HG02623 (cell line): ENCODE measurements around the gene PACS2.

Source experiments
- ATAC-seq: cut with Tn5 transposase; IDR thresholded peaks from one replicate; pipeline ENCODE4 v1.9.1; 2021; ENCODE audit warnings: moderate library complexity; ENCODE audit not compliant: unreplicated experiment

PACS2 gene

DNA sequence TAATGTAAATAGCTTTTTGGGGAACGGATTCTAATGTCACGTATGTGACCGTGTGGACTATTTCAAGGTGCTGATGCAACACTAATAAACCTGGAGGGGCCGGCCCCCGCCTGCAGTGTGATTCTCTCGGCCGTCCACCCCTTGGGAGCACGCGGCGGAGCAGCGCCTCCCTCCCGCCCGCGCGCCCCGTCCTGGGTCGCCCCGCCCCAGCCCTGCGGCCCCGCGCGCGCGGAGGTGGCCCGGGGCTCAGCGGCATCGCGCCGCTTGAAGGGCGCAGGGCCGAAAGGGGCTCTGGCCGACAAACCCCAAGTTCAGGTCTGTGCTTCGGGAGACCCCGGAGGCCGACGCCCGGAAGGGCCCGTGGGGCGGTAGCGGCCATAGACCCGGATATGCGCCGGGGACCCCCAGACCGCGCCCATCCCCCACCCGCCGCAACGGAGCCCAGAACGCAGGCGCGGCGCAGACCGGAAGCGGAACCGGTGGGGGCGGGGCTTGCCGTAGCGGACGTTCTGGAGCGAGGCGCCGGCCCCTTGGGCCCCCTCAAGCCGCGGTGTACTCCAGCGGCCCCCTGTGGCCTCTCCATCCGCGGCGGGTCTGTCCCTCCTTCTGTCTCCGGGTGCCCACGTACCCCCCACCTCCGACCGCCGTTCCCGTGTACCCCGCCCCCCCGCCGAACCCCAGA is 83.6 kb downstream of the PACS2 start, which contains the start of gene TEX22:
TSS of gene TEX22 (plus strand) at position 495 of the 682 bp plus-strand sequence. CDS start 803 bp downstream, outside the sequence.
- peak; percentile 73 for ATAC-seq

DNA sequence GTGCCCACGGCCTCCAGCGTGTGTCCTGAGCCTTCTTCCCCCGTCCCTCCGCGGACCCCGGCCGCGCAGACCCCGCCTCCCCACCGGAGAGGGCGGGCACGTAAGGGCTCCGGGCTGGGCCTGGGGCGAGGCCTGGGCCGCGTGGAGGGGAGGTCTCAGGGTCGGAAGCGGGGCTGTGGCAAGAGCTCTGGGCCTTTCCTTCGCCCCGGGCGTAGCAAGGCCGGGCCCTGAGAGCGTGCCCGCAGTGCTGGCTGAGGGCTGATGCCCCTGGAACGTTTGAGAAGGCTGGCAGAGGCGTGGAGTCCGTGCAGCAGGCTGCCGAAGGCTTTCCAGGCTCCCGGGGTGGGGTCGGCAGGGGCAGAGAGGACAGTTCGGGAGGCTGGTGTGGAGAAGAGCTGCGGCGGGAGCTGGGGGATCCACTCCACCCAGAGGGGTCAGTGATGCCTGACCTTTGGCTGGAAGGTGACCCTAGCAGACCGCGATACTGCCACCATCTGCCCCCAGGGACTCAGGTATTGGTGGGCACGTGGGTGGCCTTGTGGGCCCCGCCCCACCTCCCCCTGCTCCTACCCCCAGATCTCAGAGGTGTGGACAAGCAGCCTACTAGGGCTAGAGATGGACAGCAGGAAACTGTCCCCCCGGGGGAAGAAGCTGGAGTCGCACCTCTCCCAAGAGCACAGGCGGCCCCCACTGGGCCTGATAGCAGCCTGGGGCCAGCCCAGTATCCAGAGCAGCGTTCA is 84.3 kb downstream of the PACS2 start:
- ATAC-seq, result peak; percentile 30

DNA sequence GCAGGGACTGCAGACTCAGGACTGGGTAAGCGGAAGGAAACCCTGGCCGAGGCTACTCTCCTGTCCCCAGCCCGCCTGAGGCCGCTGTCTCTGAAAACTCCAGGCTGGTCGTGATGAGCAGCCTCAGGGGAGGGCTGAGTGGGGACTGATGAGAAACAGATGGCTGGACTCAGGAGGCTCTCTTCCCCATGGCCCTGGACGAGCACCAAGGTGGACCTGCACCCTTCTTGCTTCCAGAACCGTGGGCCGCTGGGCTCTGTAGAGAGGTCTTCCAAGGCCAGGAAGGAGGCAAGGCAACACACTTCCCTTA is 84.9 kb downstream of the PACS2 start:
- no peak for ATAC-seq

DNA sequence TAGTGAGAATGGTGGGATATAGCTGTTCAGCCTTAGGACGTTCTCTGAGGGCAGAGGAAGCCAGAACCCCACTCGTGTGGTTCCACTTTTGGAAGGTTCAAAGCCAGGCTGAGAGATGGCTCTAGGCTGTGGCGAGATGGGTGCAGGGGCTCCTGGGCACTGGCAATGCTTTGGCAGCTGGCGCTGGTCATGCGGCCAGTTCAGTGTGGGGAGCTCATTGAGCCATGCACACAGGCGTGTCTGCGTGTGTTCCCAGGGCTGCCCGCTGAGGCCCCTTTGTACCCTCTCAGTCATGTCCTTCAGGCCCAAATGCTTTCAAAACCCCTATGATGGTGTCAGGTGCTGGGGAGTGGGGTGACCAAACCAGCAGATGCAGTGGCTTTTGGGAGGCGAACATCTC is 85.5 kb downstream of the PACS2 start:
- ATAC-seq, result no peak

DNA sequence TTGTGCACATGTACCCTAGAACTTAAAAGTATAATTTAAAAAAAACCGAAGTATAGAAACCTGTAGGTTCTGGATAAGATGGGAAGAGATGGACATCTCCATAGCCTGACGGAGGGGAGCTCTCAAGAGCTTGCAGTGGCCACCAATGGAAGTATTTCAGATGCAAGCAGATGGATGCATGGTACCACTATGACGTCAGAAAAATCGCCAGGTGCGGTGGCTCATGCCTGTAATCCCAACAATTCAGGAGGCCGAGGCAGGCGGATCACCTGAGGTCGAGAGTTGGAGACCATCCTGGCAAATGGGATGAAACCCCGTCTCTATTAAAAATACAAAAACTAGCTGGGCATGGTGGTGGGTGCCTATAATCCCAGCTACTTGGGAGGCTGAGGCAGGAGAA is 87.2 kb downstream of the PACS2 start:
- ATAC-seq, result no peak

DNA sequence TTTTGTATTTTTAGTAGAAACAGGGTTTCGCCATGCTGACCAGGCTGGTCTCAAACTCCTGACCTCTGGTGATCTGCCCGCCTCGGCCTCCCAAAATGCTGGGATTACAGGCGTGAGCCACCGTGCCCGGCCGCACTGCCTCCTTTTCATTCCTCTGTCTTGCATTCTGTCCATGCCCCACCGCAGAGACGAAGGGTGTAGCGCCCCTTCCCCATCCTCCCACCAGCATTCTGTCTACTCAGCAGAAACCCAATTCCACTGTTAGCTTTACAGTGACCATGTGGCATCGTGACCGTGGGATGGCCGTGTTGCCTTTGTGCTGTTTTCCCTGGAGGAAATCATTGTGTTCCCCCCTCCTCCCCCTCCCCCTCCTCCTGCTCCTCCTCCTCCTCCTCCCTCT is 94.0 kb downstream of the PACS2 start:
- no peak for ATAC-seq

GRCh38 chr14:105409364-105409763 is 94.8 kb downstream of the PACS2 start:
- no peak for ATAC-seq

DNA sequence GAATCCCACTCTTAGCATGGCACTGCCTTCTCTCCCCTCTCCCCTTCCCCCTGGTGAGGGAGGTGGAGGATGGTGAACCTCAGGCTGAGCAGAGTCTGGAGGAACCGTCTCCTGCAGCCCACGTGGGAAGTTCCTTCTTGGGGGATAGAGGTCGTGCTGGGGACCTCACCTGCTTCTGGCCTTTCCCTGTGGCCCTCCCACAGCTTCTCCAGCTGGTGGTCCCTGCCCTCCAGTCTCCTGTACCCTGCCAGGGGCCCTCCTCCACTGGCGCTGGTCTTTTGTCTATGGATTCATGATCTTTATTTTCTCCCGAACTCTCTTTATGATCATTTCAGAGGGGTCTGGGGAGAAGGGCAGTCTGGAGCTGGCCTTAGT is 96.1 kb downstream of the PACS2 start:
- no peak for ATAC-seq

DNA sequence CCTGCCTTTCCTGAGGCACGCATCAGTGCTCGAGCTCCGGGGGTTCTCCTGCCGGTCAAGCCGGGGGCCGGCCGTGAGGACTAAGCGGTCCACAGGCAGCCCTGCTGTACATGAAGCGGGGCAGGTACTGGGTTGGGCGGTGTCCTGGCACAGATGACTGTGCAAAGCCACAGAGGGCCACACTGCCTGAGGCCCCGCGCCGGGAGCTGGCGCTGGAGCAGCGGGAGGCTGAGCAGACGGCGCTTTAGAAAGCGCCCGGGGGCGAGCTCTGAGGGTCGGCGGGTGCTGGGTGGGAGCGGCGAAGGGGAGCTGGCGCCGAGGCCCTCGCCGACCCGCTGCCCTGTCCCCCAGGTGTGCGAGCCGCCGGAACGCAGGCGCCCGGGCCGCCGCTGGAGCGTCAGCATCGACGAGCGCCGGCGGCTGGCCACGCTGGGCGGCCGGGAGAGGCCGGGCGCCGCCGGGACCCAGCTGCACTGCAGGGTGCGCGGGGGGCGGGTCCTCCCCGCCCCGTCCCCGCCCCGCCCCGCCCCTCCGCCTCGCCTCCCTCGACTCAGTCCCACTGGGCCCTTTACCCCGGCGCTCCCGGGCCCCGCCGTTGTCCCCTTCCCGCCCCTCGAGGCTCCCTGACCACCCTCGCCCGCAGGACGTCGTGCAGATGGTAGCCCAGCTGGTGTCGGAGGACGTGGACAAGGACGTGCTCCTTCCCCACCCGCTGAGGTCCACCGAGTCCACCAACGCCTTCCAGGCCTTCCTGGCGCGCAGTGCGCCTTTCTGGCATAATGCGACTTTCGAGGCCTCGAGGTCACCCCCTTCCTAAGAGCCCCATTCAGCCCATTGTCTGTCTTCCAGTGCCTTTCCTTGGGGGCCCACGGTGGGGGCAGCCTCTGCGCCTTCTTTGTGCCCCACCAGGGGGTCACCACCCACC is 96.7 kb downstream of the PACS2 start:
- no peak for ATAC-seq

- no peak for ATAC-seq
Measured at GRCh38 chr14:105411985-105412770, 97.6 kb downstream of the PACS2 start.

GRCh38 chr14:105412771-105413543 is 98.4 kb downstream of the PACS2 start:
- ATAC-seq, result no peak

DNA sequence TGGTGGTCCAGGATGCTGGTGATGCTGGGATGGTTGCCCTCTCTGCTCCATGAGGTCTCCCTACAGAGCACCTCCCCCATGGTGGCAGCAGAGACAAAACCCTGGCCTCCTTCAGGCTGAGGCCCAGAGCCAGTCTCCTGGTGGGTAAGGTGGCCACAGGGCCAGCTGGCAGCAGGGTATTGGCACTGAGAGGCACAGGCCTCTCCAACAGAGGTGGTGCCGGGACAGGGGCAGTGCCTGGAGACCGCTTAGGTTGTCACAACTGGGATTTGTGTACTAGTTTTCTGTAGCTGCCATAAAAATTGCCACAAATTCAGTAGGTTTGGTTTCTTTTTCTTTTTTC is 99.0 kb downstream of the PACS2 start:
- ATAC-seq, result no peak

- ATAC-seq, result no peak
Measured at GRCh38 chr14:105414456-105415371, 100.2 kb downstream of the PACS2 start.

DNA sequence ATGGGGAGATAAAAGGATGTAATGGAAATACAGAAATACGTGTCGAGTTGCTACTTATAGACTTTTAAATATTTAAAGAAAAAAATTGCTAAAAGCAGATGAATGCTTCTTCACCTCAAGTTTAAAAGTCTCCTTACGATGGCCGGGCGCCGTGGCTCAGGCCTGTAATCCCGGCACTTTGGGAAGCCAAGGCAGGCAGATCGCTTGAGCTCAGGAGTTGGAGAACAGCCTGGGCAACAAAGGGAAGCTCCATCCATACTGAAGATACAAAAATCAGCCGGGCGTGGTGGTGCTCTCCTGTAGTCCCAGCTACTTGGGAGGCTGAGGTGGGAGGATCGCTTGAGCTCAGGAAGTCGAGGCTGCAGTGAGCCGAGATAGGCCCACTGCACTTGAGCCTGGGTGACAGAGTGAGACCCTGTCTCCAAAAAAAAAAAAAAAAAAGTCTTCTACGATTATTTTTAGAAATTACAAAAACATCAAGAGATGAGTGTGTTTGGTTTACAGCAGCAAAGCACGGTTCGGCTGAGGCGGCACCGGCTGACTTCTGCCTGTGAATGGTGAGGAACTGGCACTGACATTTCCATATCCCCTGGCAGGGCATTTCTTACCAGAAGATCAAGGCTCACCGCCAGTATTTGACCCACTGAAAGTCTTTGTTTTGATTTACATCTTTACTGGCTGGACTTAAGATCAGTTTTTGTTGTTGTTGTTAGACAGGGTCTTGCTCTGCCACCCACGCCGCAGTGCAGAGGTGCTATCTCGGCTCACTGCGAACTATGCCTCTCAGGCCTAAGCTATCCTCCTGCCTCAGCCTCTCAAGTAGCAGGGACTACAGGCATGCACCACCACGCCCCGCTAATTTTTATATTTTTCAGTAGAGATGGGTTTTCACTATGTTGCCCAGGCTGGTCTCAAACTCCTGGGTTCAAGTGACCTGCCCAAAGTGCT is 101.2 kb downstream of the PACS2 start:
- ATAC-seq, result no peak

DNA sequence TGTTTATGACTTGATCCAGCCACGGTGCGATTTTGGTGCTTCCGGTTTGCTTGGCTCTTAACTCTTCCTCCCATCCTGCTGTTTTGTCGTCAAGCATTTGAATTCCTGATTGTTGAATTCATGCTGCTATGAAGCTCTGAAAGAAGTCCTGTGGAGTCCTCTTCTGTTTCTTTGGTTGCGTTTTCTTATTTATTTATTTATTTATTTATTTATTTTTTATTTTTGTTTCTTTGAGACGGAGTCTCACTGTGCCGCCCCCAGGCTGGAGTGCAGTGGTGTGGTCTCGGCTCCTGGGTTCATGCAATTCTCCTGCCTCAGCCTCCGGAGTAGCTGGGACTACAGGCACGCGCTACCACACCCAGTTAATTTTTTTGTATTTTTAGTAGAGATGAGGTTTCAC is 102.1 kb downstream of the PACS2 start:
- no peak for ATAC-seq

GRCh38 chr14:105417690-105418121 is 103.2 kb downstream of the PACS2 start:
- no peak for ATAC-seq

- no peak for ATAC-seq
Measured at GRCh38 chr14:105418269-105419194, 104.0 kb downstream of the PACS2 start.
